Hepatocyte (in vitro differentiated cells): ENCODE data around the gene ALK. TPM values are rescaled to one million over a fixed set of nuclear protein-coding genes. Genes with fewer than 3 reads are reported as not detected.

Experiments
- DNase-seq: peaks from one replicate; pipeline ENCODE4 v3.0.0-alpha.2; 2016; ENCODE audit warnings: low spot score
- H2AFZ ChIP-seq: fragments of 200-600 bp; sonication (generic); 2 replicates; pipeline ENCODE4 v1.6.0; 2016; ENCODE audit warnings: antibody characterized with exemption, mild to moderate bottlenecking
- H3K27ac ChIP-seq: fragments of 200-600 bp; sonication (generic); 2 replicates; pipeline ENCODE4 v1.5.1; 2016; ENCODE audit warnings: mild to moderate bottlenecking
- H3K27me3 ChIP-seq: fragments of 200-600 bp; sonication (generic); 2 replicates; pipeline ENCODE4 v1.6.1; 2016
- H3K36me3 ChIP-seq: fragments of 200-600 bp; sonication (generic); replicated peaks from 2 replicates; pipeline ENCODE4 v1.5.1; 2016; ENCODE audit warnings: low read depth; ENCODE audit not compliant: insufficient read depth
- H3K4me1 ChIP-seq: fragments of 200-600 bp; sonication (generic); 2 replicates; pipeline ENCODE4 v1.5.1; 2016; ENCODE audit warnings: mild to moderate bottlenecking, moderate library complexity; ENCODE audit not compliant: insufficient read depth
- H3K4me2 ChIP-seq: fragments of 200-600 bp; sonication (generic); 2 replicates; pipeline ENCODE4 v1.6.0; 2016
- H3K4me3 ChIP-seq: fragments of 200-600 bp; sonication (generic); 2 replicates; pipeline ENCODE4 v1.5.1; 2016; ENCODE audit warnings: mild to moderate bottlenecking
- H3K79me2 ChIP-seq: fragments of 200-600 bp; sonication (generic); 2 replicates; pipeline ENCODE4 v1.6.0; 2017; ENCODE audit warnings: mild to moderate bottlenecking
- H3K9me2 ChIP-seq: fragments of 200-600 bp; sonication (generic); replicated peaks from 2 replicates; pipeline ENCODE4 v1.6.0; 2017; ENCODE audit warnings: mild to moderate bottlenecking; ENCODE audit not compliant: insufficient read depth
- H3K9me3 ChIP-seq: fragments of 200-600 bp; sonication (generic); 2 replicates; pipeline ENCODE4 v1.5.1; 2016; ENCODE audit warnings: low read depth, mild to moderate bottlenecking
- H4K20me1 ChIP-seq: fragments of 200-600 bp; sonication (generic); 2 replicates; pipeline ENCODE4 v1.6.0; 2016; ENCODE audit warnings: mild to moderate bottlenecking; ENCODE audit not compliant: insufficient read depth, poor library complexity, severe bottlenecking
- EZH2 ChIP-seq: fragments of 200-600 bp; sonication (generic); IDR thresholded peaks from 2 replicates; pipeline ENCODE4 v1.6.1; 2016; ENCODE audit warnings: antibody characterized with exemption, mild to moderate bottlenecking, borderline replicate concordance
- EZH2phosphoT487 ChIP-seq: fragments of 200-600 bp; sonication (generic); IDR thresholded peaks from one replicate; pipeline ENCODE4 v1.6.1; 2018; ENCODE audit warnings: antibody characterized with exemption, mild to moderate bottlenecking, low read depth, moderate library complexity; ENCODE audit not compliant: unreplicated experiment, severe bottlenecking
- WGBS: methylation state at CpG from one replicate; pipeline ENCODE4 v1.1.6; 2016; ENCODE audit warnings: low lambda C conversion rate; ENCODE audit errors: missing lambda C conversion rate; 5-methylcytosine and 5-hydroxymethylcytosine counted together
- polyA plus RNA-seq: library from polyadenylated mRNA; unstranded; fragments of >200 nt; fragmentation: Nextera tagmentation; extraction: Ambion mirVana; gene quantifications from 2 replicates; pipeline ENCODE4 v1.2.1, GENCODE V29; 2016
- total RNA-seq: library from RNA; depleted of rRNA; stranded (reverse); fragments of >200 nt; gene quantifications from 2 replicates; pipeline ENCODE4 v1.2.3, GENCODE V29; 2014
- TF ChIP-seq, protein P1 (sequence below): fragments of 200-600 bp; sonication (generic); IDR thresholded peaks from 2 replicates; pipeline ENCODE4 v1.5.1; 2016; ENCODE audit warnings: antibody characterized with exemption, mild to moderate bottlenecking; ENCODE audit not compliant: poor library complexity

ALK gene
- total and polyA plus RNA-seq, 2 experiments from 2014 or later = 0.16 to 0.27 TPM

DNA sequence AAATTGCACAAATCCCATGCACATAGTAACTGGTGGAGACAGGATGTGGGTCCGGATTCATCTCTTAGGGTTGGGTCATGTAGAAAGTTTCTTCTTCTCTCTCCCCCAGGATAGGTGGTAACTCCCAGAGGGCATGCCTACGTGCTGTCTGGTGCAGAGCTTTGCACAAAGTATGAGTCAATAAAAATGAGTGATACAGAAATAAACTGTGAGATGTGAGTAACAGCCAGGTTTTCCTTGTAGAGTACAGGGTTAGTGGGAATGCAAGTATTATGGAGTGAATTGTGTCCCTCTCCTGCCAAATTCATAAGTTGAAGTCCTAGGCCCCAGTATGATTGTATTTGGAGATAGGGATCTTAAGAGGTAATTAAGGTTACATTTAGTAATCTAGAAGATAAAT is 289.4 kb downstream of the ALK start:
- Histone ChIP-seq H3K4me1 (no peaks in the 10 kb centered on the region), H3K27ac (no peak overlapping the region), H3K9me3 (no peaks in the 10 kb centered on the region), H3K27me3 (peaks cover under 1% of the 10 kb centered on the region), H3K4me2 (no peak overlapping the region), H3K4me3 (no peak overlapping the region), H2AFZ (no peak overlapping the region), H3K9me2 (no peaks in the 10 kb centered on the region), H4K20me1 (no peaks in the 10 kb centered on the region), H3K79me2 (no peaks in the 10 kb centered on the region), H3K36me3 (no peaks in the 10 kb centered on the region)
- WGBS = 92% methylated on average over 2 of the region's 2 CpGs
- no peak for TF ChIP-seq EZH2phosphoT487
- TF ChIP-seq, protein P1, sequence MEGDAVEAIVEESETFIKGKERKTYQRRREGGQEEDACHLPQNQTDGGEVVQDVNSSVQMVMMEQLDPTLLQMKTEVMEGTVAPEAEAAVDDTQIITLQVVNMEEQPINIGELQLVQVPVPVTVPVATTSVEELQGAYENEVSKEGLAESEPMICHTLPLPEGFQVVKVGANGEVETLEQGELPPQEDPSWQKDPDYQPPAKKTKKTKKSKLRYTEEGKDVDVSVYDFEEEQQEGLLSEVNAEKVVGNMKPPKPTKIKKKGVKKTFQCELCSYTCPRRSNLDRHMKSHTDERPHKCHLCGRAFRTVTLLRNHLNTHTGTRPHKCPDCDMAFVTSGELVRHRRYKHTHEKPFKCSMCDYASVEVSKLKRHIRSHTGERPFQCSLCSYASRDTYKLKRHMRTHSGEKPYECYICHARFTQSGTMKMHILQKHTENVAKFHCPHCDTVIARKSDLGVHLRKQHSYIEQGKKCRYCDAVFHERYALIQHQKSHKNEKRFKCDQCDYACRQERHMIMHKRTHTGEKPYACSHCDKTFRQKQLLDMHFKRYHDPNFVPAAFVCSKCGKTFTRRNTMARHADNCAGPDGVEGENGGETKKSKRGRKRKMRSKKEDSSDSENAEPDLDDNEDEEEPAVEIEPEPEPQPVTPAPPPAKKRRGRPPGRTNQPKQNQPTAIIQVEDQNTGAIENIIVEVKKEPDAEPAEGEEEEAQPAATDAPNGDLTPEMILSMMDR = no peak
- TF ChIP-seq EZH2 = no peak
- no peak for DNase-seq

DNA sequence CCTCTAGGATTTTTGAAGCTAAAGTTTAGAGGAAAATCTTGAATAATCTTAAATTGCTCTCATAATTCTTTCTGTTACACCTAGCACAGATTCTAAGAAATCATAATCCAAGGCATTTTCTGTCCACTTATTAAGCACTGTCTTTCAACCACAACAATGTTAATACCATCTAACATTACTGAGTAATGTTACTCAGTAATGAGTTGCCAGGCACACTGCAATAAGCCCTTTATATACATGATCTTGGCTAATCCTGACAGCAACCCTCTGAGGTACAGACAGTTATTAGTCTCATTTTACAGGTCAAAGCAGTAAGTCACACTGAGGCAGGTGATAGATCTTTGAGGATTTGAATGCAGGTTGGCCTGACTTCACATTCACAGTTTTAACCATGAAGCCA is 291.9 kb downstream of the ALK start:
- no peaks in the 10 kb centered on the region for H3K9me2 ChIP-seq
- peaks cover 4% of the 10 kb centered on the region for H3K27me3 ChIP-seq
- H3K36me3 ChIP-seq = no peaks in the 10 kb centered on the region
- no peaks in the 10 kb centered on the region for H3K9me3 ChIP-seq
- no peak for DNase-seq
- H3K4me1 ChIP-seq = no peaks in the 10 kb centered on the region
- H3K4me3 ChIP-seq = no peak overlapping the region
- no peak overlapping the region for H3K27ac ChIP-seq
- TF ChIP-seq EZH2 (no peak), EZH2phosphoT487 (no peak)
- TF ChIP-seq, protein P1 = no peak
- no peak overlapping the region for H3K4me2 ChIP-seq
- no peaks in the 10 kb centered on the region for H3K79me2 ChIP-seq
- H4K20me1 ChIP-seq = no peaks in the 10 kb centered on the region
- no peak overlapping the region for H2AFZ ChIP-seq

DNA sequence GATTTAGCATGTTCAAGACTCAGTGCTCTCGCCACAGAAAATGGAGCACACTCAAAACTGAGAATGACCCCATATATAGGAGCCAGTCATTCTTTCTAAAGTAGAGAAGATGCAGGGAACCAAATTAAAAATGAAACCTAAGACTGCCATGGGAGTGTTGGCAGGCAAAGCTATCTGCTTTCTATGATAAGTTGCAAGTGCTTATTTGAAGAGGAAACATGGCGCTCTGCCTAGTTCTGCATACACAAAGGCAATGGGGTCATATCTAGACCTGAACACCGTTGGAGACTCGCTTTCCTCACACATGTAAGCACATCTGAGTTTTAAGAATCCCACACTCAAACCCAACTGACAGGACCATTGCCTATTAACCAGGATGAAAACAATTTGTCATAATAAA is 292.5 kb downstream of the ALK start:
- Histone ChIP-seq H3K4me2 (no peak overlapping the region), H3K9me2 (no peaks in the 10 kb centered on the region), H4K20me1 (no peaks in the 10 kb centered on the region), H3K36me3 (no peaks in the 10 kb centered on the region), H3K4me1 (no peaks in the 10 kb centered on the region), H3K79me2 (no peaks in the 10 kb centered on the region), H3K27me3 (peaks cover 4% of the 10 kb centered on the region), H3K27ac (no peak overlapping the region), H3K4me3 (no peak overlapping the region), H2AFZ (no peak overlapping the region), H3K9me3 (no peaks in the 10 kb centered on the region)
- WGBS = 92% methylated on average over 4 of the region's 4 CpGs
- no peak for TF ChIP-seq EZH2
- no peak for TF ChIP-seq EZH2phosphoT487
- TF ChIP-seq, protein P1 = no peak
- DNase-seq = no peak
